Activated T-helper 1 cell treated with anti-CD3 and anti-CD28 coated beads, Interleukin-12 subunit alpha, Interleukin-12 subunit beta, Interleukin-2, Interleukin-4 antibody, amounts not matched to agents 30 ng/mL and 10 ng/mL and 1 ng/mL, durations not matched to agents 14 hours and 24 hours and 36 hours (primary cell): Measurements from ENCODE around the gene IL32. TPM values are rescaled to one million over a fixed set of nuclear protein-coding genes. Genes with fewer than 3 reads are reported as not detected.
"Not testable (repeated sequence)": the region's sequence is repeated elsewhere in the genome, so short reads cannot be mapped to it uniquely, and the experiment has no call there.

ENCODE experiments used
- DNase-seq: peaks from one replicate; pipeline ENCODE4 v3.0.0; 2021; ENCODE audit warnings: low spot score
- H3K27ac Mint-ChIP-seq: one replicate; pipeline ENCODE4 v1.8.0; 2021; ENCODE audit warnings: mild to moderate bottlenecking, mixed read lengths
- H3K27me3 Mint-ChIP-seq: one replicate; pipeline ENCODE4 v1.8.0; 2022; ENCODE audit warnings: mild to moderate bottlenecking, moderate library complexity, mixed read lengths; ENCODE audit not compliant: insufficient read depth
- H3K36me3 Mint-ChIP-seq: one replicate; pipeline ENCODE4 v1.8.0; 2021; ENCODE audit warnings: low read depth, mixed read lengths
- H3K4me1 Mint-ChIP-seq: one replicate; pipeline ENCODE4 v1.8.0; 2021; ENCODE audit warnings: low read depth, mixed read lengths
- H3K4me3 Mint-ChIP-seq: one replicate; pipeline ENCODE4 v1.8.0; 2021; ENCODE audit warnings: mild to moderate bottlenecking, moderate library complexity, mixed read lengths
- H3K9me3 Mint-ChIP-seq: one replicate; pipeline ENCODE4 v1.8.0; 2021; ENCODE audit warnings: mixed read lengths
- intact Hi-C: fragments of 100-400 bp; cut with micrococcal nuclease; formaldehyde crosslinking; loops from one replicate; pipeline ENCODE4 v1.15.1; 2024
- total RNA-seq: library from RNA; stranded (reverse); gene quantifications from 2 replicates; pipeline ENCODE4 v1.2.3, GENCODE V29; 2022

IL32 gene
- total RNA-seq, 1 donor from 2014 or later, result 993 TPM

DNA sequence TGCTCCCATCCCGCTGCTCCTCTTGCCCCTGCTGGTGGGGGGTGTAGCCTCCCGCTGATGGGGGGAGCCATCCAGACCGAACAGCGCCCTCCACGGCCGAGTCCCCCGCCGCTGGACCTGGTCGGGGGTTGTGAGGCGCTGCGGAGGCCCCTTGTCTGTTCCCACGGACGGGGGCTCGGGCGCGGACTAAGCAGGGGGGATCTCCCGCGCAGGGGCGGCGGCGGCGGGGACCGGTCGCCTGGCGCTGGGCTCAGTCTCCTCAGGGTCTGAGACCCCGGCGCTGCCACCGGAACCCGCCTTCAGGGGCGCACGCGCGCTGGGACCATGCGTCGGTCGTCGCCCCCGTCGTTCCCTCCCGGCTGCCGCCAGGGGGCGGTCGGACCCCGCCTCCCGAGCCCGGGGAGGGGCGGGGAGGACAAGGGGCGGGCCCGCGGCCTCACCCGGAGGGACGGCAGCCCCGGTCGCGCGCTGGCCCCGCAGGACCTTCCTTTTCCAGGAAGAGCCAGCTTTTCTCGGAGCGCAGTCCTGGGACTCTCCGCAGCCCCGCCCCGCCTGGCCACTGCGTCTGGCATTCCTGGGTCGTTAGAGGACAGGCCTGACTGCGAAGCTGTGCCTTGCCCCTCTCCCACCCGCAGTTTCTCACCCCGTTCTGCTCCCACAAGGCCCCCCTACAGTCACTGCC is 6.3 kb upstream of the IL32 start:
- peaks cover 25% of the 10 kb centered on the region for H3K36me3 Mint-ChIP-seq

DNA sequence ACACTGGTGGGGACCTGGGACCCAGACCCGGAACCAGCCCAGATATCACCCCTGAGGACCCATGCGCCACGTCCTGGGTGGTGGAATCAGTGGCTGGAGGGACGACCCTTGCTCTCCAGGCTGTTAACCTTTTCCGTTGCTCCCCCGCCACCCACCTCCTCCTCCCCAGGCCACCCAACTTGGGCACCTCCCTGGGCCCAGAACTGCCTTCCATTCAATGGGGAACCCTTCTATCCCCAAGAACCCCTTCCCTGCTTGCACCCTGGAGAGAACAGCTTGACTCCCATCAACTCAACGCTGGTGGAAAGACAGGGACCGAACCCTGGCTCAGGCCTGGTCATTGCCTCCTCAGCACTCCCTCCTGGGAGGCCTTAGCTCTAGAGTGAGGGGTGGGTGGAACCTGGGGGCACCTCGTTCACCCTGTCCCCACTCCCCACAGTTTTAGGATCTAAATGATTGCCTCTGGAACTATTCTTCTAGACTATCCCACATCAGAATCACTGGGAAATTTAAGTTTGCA is 5.7 kb upstream of the IL32 start:
- Mint-ChIP-seq H3K27me3 (peaks cover 2% of the 10 kb centered on the region), H3K4me1 (peaks cover 58% of the 10 kb centered on the region), H3K27ac (peak overlapping the region; percentile 93), H3K9me3 (peaks cover 7% of the 10 kb centered on the region), H3K4me3 (peak overlapping the region; percentile 89), H3K36me3 (peaks cover 24% of the 10 kb centered on the region)
- DNase-seq, result no peak
- intact Hi-C loops, result loop anchor here (1.0 to 2.0 kb wide), 7 partner anchors 15 to 107 kb away; no protein-coding TSS in a partner anchor

More for the DNA sequence above, 6.3 kb upstream of the IL32 start:
- peaks cover 59% of the 10 kb centered on the region for H3K4me1 Mint-ChIP-seq
- DNase-seq, result peak; percentile 88
- peaks cover 2% of the 10 kb centered on the region for H3K27me3 Mint-ChIP-seq
- peaks cover 7% of the 10 kb centered on the region for H3K9me3 Mint-ChIP-seq
- H3K4me3 Mint-ChIP-seq, result peak overlapping the region; percentile 90
- intact Hi-C loops, result loop anchor here (1.0 to 2.0 kb wide), 7 partner anchors 16 to 107 kb away; no protein-coding TSS in a partner anchor
- peak overlapping the region; percentile 93 for H3K27ac Mint-ChIP-seq

DNA sequence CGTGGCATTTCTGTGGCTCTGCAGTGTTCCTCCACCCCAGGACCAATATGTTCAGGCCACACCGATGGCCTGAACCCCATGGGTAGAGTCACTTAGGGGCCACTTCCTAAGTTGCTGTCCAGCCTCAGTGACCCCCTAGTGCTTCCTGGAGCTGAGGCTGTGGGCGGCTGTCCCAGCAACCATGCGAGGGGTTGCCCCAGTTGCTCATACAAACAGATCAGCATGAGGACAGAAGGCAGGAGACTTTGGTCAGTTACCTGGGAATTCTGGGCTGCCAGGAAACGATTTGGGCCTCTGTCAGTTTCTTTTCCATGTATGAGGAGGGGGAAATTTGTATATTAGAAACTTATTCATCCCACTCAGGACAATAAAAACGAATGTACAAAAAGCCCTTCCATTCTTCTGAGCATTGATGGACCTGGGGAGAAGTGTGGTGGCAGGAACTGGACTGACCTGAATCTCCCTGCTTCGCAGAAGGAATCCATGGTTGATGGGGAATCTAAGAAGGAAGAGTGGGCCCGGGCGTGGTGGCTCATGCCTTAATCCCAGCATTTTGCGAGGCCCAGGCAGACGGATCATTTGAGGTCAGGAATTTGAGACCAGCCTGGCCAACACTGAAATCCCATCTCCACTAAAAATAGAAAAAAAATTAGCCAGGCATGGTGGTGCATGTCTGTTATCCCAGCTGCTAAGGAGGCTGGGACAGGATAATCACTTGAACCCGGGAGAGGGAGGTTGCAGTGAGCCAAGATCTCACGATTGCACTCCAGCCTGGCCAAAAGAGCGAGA is 4.9 kb upstream of the IL32 start:
- Mint-ChIP-seq H3K27ac (peak overlapping the region; percentile 93), H3K9me3 (peaks cover 7% of the 10 kb centered on the region), H3K27me3 (peaks cover 2% of the 10 kb centered on the region), H3K4me3 (peak overlapping the region; percentile 89), H3K36me3 (peaks cover 21% of the 10 kb centered on the region), H3K4me1 (peaks cover 51% of the 10 kb centered on the region)
- intact Hi-C loops, result no loop called here
- no peak for DNase-seq

DNA sequence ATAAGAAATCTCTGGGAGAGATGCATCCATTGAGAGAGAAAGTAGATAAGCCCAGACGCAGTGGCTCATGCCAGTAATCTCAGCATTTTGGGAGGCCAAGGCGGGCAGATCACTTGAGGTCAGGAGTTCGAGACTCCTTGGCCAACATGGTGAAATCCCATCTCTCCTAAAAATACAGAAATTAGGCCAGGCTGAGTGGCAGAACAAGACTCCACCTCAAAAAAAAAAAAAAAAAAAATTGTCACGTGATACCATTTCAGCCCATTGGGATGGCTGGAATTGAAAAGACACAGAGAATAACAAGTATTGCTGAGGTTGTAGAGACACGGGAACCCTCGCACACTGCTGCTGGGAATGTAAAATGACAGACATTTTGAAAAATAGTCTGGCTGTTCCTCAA is 2.9 kb upstream of the IL32 start:
- intact Hi-C loops, result no loop called here
- H3K4me1 Mint-ChIP-seq, result peaks cover 40% of the 10 kb centered on the region
- peaks cover 7% of the 10 kb centered on the region for H3K9me3 Mint-ChIP-seq
- H3K4me3 Mint-ChIP-seq, result peak overlapping the region; percentile 29
- DNase-seq, result no peak
- H3K36me3 Mint-ChIP-seq, result peaks cover 30% of the 10 kb centered on the region
- H3K27me3 Mint-ChIP-seq, result peaks cover 2% of the 10 kb centered on the region
- no peak overlapping the region for H3K27ac Mint-ChIP-seq

DNA sequence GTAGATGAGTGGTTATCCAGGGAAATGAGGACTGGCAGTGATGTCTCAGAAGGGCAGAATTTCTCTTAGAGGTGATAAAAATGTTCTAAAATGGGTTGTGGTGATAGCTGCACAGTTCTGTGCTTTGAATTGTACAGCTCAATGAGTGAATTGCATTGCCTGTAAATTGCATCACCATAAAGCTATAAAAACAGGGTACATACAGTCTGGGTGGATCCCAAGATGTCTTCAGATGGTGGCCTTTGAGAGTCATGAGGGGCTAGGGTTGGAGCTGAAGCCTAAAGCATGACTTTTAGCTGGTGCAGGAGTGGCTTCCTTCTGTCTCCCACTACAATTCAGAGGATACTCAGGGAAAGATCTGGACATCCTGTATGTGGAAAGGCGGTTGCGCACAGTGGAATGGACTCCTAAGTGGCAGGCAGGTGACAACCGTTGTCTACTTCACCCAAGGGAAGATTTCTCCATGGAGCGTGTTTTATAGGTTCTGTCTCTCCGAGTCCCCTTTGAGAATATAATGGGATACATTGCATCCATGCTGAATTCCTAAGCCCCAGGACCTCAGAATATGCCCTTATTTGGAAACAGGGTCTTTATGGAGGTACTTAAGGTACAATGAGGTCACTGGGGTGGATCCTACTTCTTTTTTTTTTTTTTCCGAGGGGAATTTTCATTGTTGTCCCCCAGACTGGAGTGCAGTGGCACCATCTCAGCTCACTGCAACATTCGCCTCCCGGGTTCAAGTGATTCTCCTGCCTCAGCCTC is 1.6 kb upstream of the IL32 start:
- intact Hi-C loops, result no loop called here
- Mint-ChIP-seq H3K9me3 (peaks cover 7% of the 10 kb centered on the region), H3K4me1 (peaks cover 47% of the 10 kb centered on the region), H3K36me3 (peaks cover 42% of the 10 kb centered on the region), H3K27ac (peak overlapping the region; percentile 94), H3K4me3 (peak overlapping the region; percentile 79), H3K27me3 (peaks cover 2% of the 10 kb centered on the region)
- DNase-seq, result no peak

DNA sequence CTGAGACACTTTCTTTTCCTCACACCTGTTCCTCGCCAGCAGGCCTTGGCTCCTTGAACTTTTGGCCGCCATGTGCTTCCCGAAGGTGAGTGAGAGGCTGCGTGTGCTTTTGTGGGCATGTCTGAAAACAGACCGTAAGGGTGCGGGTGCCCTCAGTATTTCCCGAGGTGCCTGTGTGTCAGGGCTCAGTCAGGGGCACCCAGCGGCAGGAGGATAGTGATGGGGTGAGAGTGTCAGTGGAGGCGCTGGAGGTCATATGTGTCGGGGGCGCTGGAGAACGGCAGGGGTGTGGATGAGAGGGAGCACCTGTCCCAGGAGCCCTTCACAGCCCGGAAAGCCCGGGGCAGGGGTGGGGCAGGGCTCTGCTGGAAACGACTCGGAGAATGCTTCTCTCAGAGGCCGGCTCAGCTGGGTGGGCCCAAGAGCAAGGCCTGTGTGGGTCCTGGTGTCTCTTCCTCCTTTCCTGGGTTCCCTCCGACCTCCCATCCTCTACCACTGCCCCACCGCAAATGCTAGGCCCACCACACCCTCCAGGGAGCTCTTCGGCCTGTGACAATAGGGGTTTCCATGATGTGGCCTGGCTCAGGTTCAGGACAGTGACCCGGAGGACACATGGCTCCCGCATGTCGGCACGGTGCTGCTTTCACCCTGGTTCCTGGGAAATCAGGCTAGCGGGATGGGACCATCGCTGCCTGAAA is 451 bp downstream of the IL32 start:
- H3K9me3 Mint-ChIP-seq, result peaks cover 7% of the 10 kb centered on the region
- peak overlapping the region; percentile 99 for H3K4me3 Mint-ChIP-seq
- peaks cover 2% of the 10 kb centered on the region for H3K27me3 Mint-ChIP-seq
- H3K27ac Mint-ChIP-seq, result peak overlapping the region; percentile 94
- no peak for DNase-seq
- H3K4me1 Mint-ChIP-seq, result peaks cover 47% of the 10 kb centered on the region
- H3K36me3 Mint-ChIP-seq, result peaks cover 46% of the 10 kb centered on the region
- intact Hi-C loops, result no loop called here

DNA sequence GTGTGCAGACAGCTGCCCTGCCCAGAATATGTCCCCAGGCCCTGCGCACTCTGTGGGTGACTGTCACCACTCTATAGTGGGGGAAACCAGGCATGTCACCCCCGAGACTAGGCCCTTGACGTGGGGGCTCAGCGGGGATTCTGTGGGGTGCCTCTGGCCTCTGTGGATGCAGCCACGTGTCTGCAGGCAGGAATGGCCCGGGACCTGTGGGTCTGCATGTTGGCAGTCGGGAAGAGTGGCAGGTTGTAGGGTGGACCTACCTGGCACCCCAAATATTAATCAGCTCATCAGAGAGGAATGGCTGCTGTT is 954 bp downstream of the IL32 start:
- peaks cover 7% of the 10 kb centered on the region for H3K9me3 Mint-ChIP-seq
- peak overlapping the region; percentile 94 for H3K27ac Mint-ChIP-seq
- H3K36me3 Mint-ChIP-seq, result peaks cover 46% of the 10 kb centered on the region
- DNase-seq, result no peak
- peak overlapping the region; percentile 99 for H3K4me3 Mint-ChIP-seq
- peaks cover 51% of the 10 kb centered on the region for H3K4me1 Mint-ChIP-seq
- intact Hi-C loops, result no loop called here
- peaks cover 2% of the 10 kb centered on the region for H3K27me3 Mint-ChIP-seq

DNA sequence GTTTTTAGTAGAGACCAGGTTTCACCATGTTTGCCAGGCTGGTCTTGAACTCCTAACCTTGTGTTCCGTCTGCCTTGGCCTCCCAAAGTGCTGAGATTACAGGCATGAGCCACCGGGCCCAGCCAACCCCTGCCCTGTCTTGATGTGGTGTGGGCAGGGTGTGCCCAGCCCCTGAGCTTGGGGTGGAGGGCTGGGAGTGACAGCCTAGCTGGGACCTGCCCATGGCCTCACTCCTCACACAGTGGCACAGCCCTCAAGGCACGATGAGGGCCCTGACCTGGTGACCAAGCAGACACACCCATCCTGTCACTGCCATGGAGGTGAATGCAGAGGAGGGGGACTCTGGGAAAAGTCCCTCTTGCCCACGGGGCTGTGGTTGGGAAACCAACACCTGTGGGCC is 3.0 kb downstream of the IL32 start:
- H3K36me3 Mint-ChIP-seq, result peaks cover 46% of the 10 kb centered on the region
- intact Hi-C loops, result no loop called here
- H3K9me3 Mint-ChIP-seq, result no peaks in the 10 kb centered on the region
- DNase-seq, result no peak
- H3K27me3 Mint-ChIP-seq, result no peaks in the 10 kb centered on the region
- peak overlapping the region; percentile 98 for H3K27ac Mint-ChIP-seq
- H3K4me1 Mint-ChIP-seq, result peaks cover 57% of the 10 kb centered on the region
- peak overlapping the region; percentile 99 for H3K4me3 Mint-ChIP-seq

DNA sequence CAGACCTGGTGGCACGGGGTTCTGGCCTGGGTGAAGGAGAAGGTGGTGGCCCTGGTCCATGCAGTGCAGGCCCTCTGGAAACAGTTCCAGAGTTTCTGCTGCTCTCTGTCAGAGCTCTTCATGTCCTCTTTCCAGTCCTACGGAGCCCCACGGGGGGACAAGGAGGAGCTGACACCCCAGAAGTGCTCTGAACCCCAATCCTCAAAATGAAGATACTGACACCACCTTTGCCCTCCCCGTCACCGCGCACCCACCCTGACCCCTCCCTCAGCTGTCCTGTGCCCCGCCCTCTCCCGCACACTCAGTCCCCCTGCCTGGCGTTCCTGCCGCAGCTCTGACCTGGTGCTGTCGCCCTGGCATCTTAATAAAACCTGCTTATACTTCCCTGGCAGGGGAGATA is 3.7 kb downstream of the IL32 start:
- Mint-ChIP-seq H3K36me3 (peaks cover 46% of the 10 kb centered on the region), H3K27ac (peak overlapping the region; percentile 85), H3K4me3 (peak overlapping the region; percentile 53), H3K4me1 (peaks cover 58% of the 10 kb centered on the region)
- H3K9me3 Mint-ChIP-seq, intact Hi-C loops, DNase-seq, H3K27me3 Mint-ChIP-seq: not testable (repeated sequence)

DNA sequence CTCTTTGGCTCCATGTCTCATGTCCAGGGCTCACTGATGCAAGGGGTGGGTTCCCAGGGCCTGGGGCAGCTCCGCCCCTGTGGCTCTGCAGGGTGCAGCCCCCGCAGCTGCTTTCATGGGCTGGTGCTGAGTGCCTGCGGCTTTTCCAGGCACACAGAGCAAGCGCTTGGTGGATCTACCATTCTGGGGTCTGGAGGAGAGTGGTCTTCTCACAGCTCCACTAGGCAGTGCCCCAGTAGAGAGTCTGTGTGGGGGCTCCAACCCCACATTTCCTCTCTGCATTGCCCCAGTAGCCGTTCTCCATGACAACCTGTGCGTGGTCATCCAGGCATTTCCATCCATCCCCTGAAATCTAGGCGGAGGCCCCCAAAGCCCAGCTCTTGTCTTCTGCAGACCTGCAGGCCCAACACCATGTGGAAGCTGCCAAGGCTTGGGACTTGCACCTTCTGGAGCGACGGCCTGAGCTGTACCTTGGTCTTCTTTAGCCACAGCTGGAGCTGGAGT is 5.2 kb downstream of the IL32 start:
- H3K4me1 Mint-ChIP-seq, result peaks cover 67% of the 10 kb centered on the region
- peaks cover 46% of the 10 kb centered on the region for H3K36me3 Mint-ChIP-seq
- intact Hi-C loops, result no loop called here
- no peak overlapping the region for H3K27ac Mint-ChIP-seq
- no peaks in the 10 kb centered on the region for H3K9me3 Mint-ChIP-seq
- peaks cover 2% of the 10 kb centered on the region for H3K27me3 Mint-ChIP-seq
- H3K4me3 Mint-ChIP-seq, result no peak overlapping the region
- no peak for DNase-seq

DNA sequence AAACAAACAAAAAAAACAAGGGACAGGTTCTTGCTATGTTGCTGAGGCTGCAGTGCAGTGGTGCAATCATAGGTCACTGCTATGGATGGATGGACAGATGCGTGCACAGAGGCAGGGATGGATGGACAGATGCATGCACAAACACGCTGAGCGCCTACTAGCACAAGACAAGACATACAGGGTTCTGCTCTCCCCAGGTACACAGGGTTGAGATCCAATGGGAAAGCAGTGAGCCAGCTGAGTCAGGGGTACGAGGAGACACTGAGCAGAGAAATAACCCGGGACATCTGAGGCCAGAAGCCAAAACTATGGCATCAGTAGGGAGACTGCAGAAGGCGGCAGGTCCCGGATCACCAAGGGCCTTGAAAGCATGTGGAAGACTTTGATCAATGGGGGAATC is 6.2 kb downstream of the IL32 start:
- intact Hi-C loops, result no loop called here
- H3K27ac Mint-ChIP-seq, result peak overlapping the region; percentile 93
- peaks cover 75% of the 10 kb centered on the region for H3K4me1 Mint-ChIP-seq
- peaks cover 2% of the 10 kb centered on the region for H3K27me3 Mint-ChIP-seq
- DNase-seq, result no peak
- peak overlapping the region; percentile 59 for H3K4me3 Mint-ChIP-seq
- peaks cover 38% of the 10 kb centered on the region for H3K36me3 Mint-ChIP-seq
- no peaks in the 10 kb centered on the region for H3K9me3 Mint-ChIP-seq

DNA sequence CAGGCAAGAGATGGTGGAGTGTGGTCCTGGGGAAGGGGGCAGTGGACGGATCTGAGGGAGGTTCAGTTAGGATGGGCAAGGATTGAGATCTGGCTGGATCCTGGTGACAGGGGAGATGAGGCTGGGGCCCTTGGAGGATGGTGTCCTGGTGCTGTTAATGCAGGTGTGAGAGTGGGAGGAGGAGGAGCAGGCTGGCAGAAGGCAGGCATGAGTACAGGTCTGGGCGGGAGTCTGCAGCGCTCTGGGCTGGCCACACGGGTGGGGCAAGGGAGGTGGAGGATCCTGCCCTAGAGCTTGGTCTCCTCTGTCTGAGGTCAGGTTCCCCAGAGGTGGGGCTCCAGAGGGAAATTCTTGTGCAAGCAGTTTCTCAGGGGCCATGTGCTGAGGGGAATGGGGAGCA is 6.7 kb downstream of the IL32 start:
- H3K27me3 Mint-ChIP-seq, intact Hi-C loops, DNase-seq, H3K9me3 Mint-ChIP-seq: not testable (repeated sequence)
- H3K36me3 Mint-ChIP-seq, result peaks cover 35% of the 10 kb centered on the region
- H3K4me1 Mint-ChIP-seq, result peaks cover 79% of the 10 kb centered on the region
- peak overlapping the region; percentile 93 for H3K27ac Mint-ChIP-seq
- peak overlapping the region; percentile 59 for H3K4me3 Mint-ChIP-seq
